AG04449 (cell line): Measurements from ENCODE around the gene CFAP100.

Experiments
- CTCF ChIA-PET: fragments of 350-600 bp; formaldehyde crosslinking; extraction: SDS; loops from one replicate; lab custom pipeline; 2021; ENCODE audit warnings: antibody characterized with exemption; lab: Yijun Ruan, JAX
- POLR2A ChIA-PET: fragments of 400-600, 350-600 bp; formaldehyde crosslinking; extraction: SDS; loops from one replicate; lab custom pipeline; 2020; ENCODE audit warnings: antibody characterized with exemption, inconsistent platforms; lab: Yijun Ruan, JAX
- DNase-seq: peaks from one replicate; pipeline ENCODE4 v3.0.0-alpha.2; 2010; ENCODE audit warnings: low read depth, low spot score
- H3K4me3 ChIP-seq: 2 replicates; pipeline ENCODE4 v1.5.1; 2011; ENCODE audit warnings: low read depth, mild to moderate bottlenecking, control low read depth, low read length
- CTCF ChIP-seq: IDR thresholded peaks from one replicate; pipeline ENCODE4 v1.5.1; 2011; ENCODE audit warnings: mild to moderate bottlenecking, moderate library complexity, low read length, control low read depth, inconsistent platforms; ENCODE audit not compliant: insufficient read depth; ENCODE audit errors: missing control alignments

CFAP100 gene

GRCh38 chr3:126389794-126390146 is 4.9 kb upstream of the CFAP100 start:
- no peak for DNase-seq
- CTCF ChIA-PET, result interaction anchor here (0.6 to 4.7 kb wide), 20 partner anchors 9 to 269 kb away, joined by 3 to 74 read pairs (median 4); no protein-coding TSS in a partner anchor
- H3K4me3 ChIP-seq, result no peak overlapping the region
- POLR2A ChIA-PET, result no interaction called here
- no peak for TF ChIP-seq CTCF

- CTCF ChIA-PET, result interaction anchor here (0.6 to 4.7 kb wide), 17 partner anchors 10 to 257 kb away, joined by 3 to 74 read pairs (median 8); no protein-coding TSS in a partner anchor
These were observed 4.5 kb upstream of the CFAP100 start for GRCh38 chr3:126390201-126390600.

GRCh38 chr3:126390751-126391150 is 4.0 kb upstream of the CFAP100 start:
- TF ChIP-seq CTCF, result no peak
- ChIA-PET CTCF (interaction anchor here (1.0 to 4.7 kb wide), 9 partner anchors 10 to 258 kb away, joined by 3 to 74 read pairs (median 11); no protein-coding TSS in a partner anchor), POLR2A (no interaction called here)
- no peak overlapping the region for H3K4me3 ChIP-seq
- DNase-seq, result no peak

More at GRCh38 chr3:126390201-126390600, 4.5 kb upstream of the CFAP100 start:
- DNase-seq, result no peak
- H3K4me3 ChIP-seq, result no peak overlapping the region
- no peak for TF ChIP-seq CTCF
- POLR2A ChIA-PET, result no interaction called here

GRCh38 chr3:126391631-126392030 is 3.1 kb upstream of the CFAP100 start:
- DNase-seq, result no peak
- POLR2A ChIA-PET, result no interaction called here
- no peak for TF ChIP-seq CTCF
- CTCF ChIA-PET, result interaction anchor here (0.8 to 6.8 kb wide), 12 partner anchors 11 to 464 kb away, joined by 3 to 60 read pairs (median 3); no protein-coding TSS in a partner anchor
- no peak overlapping the region for H3K4me3 ChIP-seq

GRCh38 chr3:126392246-126392645 is 2.5 kb upstream of the CFAP100 start:
- POLR2A ChIA-PET, result no interaction called here
- no peak for TF ChIP-seq CTCF
- CTCF ChIA-PET, result interaction anchor here (0.8 to 6.8 kb wide), 13 partner anchors 10 to 465 kb away, joined by 3 to 60 read pairs (median 3); no protein-coding TSS in a partner anchor
- no peak for DNase-seq
- H3K4me3 ChIP-seq, result no peak overlapping the region

GRCh38 chr3:126393563-126393962 is 1.1 kb upstream of the CFAP100 start:
- CTCF ChIA-PET, result interaction anchor here (3.3 to 6.8 kb wide), 3 partner anchors 147 to 261 kb away, joined by 18 to 60 read pairs (median 25); no protein-coding TSS in a partner anchor
- POLR2A ChIA-PET, result no interaction called here
- DNase-seq, result no peak
- no peak overlapping the region for H3K4me3 ChIP-seq
- no peak for TF ChIP-seq CTCF
